Omental fat pad (tissue), 4 donors: ENCODE measurements around the gene RBBP7. TPM values are rescaled to one million over a fixed set of nuclear protein-coding genes. Genes with fewer than 3 reads are reported as not detected.

Experiments used
- small RNA-seq: library from RNA; depleted of rRNA; stranded (forward); fragments of <200 nt; gene quantifications from one replicate; pipeline ENCODE3, GENCODE V24; 2016
- total RNA-seq, 4 donors: library from RNA; depleted of rRNA; stranded (reverse); fragments of >200 nt; gene quantifications; one replicate each; pipeline ENCODE4 v1.1.0, GENCODE V29; 2016

The RBBP7 gene
- total RNA-seq, 4 donors from 2014 or later, result 57.4 to 74.3 (median 70.9) TPM

Small RNA genes lying within 50 kb of the gene (small RNA-seq; reads per million reads assigned to genes)
- not detected for gene RF00019
- gene RNU4-6P, result not detected
- not detected for gene RPL12P49

Other genes with a start within 250 kb of the RBBP7 start
- not detected for gene S100G, start 220.2 kb downstream of the RBBP7 start, total RNA-seq
- gene CTPS2, start 157.7 kb downstream of the RBBP7 start, total RNA-seq, result 10 to 100 TPM in 1 of 4 donors, 1 to 10 TPM in 3; 5.4 to 14.7 (median 7.5) TPM
- 10 to 100 TPM; 15.0 to 33.5 (median 25.1) TPM for gene SYAP1, start 150.8 kb downstream of the RBBP7 start, total RNA-seq
- 10 to 100 TPM; 13.9 to 45.1 (median 34.3) TPM for gene TXLNG, start 83.9 kb downstream of the RBBP7 start, total RNA-seq
- 10 to 100 TPM in 1 of 4 donors, 1 to 10 TPM in 3; 4.0 to 12.6 (median 5.0) TPM for gene REPS2, start 76.3 kb upstream of the RBBP7 start, total RNA-seq